Activated CD4-positive, CD25-positive, alpha-beta regulatory T cell treated with anti-CD3 and anti-CD28 coated beads, Interleukin-2, amount 50 U/mL, for 72 hours (primary cell): Measurements from ENCODE around the gene MAPKAPK2.
"Not testable (repeated sequence)": the region's sequence is repeated elsewhere in the genome, so short reads cannot be mapped to it uniquely, and the experiment has no call there.

Experiments used
- DNase-seq: peaks from one replicate; pipeline ENCODE4 v3.0.0; 2021

MAPKAPK2 gene

DNA sequence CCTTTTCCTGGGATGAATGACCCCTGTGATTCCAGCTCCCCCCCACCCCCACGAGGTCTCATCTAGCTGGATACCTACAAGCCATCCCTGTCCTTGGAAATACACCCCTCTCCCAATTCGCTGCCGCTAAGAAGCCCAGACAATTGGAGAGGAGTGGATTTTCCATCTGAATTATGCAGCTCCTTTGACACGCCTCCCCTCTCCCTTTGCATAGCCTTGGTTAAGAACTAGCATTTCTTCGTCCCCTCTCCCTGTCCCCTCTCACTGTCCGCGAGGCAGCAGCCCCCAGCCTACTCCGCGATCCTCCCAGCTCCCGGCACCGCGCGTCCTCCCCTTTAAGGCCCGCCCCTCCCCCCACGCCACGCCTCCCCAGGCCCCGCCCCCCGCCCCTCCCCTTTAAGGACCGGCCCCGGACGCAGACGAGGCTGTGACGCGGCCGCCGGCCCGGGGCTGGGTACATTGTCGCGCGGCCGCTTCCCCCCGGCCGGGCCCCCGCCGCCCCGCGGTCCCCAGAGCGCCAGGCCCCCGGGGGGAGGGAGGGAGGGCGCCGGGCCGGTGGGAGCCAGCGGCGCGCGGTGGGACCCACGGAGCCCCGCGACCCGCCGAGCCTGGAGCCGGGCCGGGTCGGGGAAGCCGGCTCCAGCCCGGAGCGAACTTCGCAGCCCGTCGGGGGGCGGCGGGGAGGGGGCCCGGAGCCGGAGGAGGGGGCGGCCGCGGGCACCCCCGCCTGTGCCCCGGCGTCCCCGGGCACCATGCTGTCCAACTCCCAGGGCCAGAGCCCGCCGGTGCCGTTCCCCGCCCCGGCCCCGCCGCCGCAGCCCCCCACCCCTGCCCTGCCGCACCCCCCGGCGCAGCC, at the start of gene MAPKAPK2:
Gene MAPKAPK2 (plus strand): TSS at position 428 of the 856 bp plus-strand sequence. CDS start 325 bp downstream, at position 753.
- DNase-seq, result peak; percentile 75

DNA sequence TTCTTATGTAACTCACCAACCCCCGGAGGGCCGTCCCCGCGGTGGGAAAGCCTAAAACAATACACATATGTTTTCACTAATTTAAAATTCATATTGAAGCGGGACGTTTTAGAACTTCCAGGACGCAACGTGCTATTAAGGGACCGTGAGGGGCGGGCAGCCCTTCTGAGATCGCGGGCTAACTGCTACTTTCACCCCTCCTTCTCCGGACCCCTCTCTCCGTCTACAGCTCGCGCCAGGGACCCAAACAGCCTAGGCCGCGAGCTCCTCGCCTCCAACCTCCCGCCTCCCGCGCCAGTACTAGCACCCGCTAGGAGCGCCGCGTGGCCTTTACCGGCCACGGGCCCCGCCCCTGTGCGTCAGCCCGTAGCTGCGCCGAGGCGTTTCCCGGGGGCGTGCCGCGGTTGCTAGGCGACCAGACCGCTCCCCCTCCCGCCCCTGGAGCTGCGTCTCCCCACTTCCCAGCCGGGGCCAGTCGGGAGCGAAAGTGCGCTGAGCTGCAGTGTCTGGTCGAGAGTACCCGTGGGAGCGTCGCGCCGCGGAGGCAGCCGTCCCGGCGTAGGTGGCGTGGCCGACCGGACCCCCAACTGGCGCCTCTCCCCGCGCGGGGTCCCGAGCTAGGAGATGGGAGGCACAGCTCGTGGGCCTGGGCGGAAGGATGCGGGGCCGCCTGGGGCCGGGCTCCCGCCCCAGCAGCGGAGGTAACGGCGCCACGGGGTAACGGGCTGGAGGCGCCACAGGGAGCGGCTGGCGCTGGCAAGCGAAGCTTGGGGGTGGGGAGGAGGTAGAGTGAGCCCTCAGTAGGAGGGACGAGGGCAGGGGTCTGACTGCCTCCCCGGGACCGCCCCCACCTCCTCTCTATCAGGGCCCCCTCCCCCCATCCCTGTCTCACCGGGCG, 49.4 kb upstream of the MAPKAPK2 start, which contains the start of gene DYRK3:
Gene DYRK3 (plus strand): TSS at position 457 of the 898 bp plus-strand sequence. CDS start 168 bp downstream, at position 625.
- peak; percentile 90 for DNase-seq

- no peak for DNase-seq
Measured at GRCh38 chr1:206635978-206636345, 48.7 kb upstream of the MAPKAPK2 start.

- no peak for DNase-seq
Measured at GRCh38 chr1:206636671-206637070, 48.0 kb upstream of the MAPKAPK2 start.

GRCh38 chr1:206637605-206638004, 47.1 kb upstream of the MAPKAPK2 start:
- no peak for DNase-seq

DNA sequence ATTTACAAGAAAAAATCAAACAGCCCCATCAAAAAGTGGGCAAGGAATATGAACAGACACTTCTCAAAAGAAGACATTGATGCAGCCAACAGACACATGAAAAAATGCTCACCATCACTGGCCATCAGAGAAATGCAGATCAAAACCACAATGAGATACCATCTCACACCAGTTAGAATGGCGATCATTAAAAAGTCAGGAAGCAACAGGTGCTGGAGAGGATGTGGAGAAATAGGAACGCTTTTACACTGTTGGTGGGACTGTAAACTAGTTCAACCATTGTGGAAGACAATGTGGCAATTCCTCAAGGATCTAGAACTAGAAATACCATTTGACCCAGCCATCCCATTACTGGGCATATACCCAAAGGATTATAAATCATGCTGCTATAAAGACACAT, 42.6 kb upstream of the MAPKAPK2 start:
- DNase-seq, result not testable (repeated sequence)

- DNase-seq, result no peak
Measured at GRCh38 chr1:206643118-206643698, 41.5 kb upstream of the MAPKAPK2 start.

GRCh38 chr1:206646504-206646903, 38.2 kb upstream of the MAPKAPK2 start:
- DNase-seq, result no peak

GRCh38 chr1:206647224-206647623, 37.5 kb upstream of the MAPKAPK2 start:
- no peak for DNase-seq

DNA sequence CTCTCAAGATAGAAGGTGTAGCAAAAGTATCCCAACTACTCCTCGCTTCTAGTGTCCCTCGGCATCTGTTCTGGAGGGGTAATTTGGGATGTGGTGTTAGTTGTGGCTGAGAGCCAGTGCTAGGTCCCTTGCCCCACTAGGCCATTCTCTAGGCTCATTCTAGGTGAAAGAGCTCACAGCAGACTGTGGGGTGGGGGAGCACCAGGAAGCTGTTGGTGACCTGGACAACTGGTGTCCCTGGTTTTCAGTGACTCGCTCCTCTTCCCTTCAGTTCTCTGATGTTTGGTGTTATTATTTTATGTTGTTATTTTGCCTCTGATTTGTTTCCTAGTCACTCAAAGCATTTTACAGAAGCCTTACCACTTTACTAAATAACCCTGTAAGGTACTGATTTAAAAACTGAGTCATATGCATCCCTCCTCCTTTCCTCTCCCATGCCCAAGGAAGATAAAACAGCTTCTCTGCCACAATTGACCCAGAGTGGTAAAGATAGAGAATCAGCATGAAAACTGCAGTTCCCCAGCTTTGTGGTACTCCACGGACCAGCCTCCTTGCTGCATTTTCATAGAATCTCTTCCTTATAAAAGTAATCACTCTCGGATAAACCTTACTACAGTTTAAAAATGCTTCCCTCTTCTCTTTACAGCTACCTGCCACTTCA, 35.3 kb upstream of the MAPKAPK2 start:
- DNase-seq, result no peak

- no peak for DNase-seq
Measured at GRCh38 chr1:206651014-206651413, 33.7 kb upstream of the MAPKAPK2 start.

DNA sequence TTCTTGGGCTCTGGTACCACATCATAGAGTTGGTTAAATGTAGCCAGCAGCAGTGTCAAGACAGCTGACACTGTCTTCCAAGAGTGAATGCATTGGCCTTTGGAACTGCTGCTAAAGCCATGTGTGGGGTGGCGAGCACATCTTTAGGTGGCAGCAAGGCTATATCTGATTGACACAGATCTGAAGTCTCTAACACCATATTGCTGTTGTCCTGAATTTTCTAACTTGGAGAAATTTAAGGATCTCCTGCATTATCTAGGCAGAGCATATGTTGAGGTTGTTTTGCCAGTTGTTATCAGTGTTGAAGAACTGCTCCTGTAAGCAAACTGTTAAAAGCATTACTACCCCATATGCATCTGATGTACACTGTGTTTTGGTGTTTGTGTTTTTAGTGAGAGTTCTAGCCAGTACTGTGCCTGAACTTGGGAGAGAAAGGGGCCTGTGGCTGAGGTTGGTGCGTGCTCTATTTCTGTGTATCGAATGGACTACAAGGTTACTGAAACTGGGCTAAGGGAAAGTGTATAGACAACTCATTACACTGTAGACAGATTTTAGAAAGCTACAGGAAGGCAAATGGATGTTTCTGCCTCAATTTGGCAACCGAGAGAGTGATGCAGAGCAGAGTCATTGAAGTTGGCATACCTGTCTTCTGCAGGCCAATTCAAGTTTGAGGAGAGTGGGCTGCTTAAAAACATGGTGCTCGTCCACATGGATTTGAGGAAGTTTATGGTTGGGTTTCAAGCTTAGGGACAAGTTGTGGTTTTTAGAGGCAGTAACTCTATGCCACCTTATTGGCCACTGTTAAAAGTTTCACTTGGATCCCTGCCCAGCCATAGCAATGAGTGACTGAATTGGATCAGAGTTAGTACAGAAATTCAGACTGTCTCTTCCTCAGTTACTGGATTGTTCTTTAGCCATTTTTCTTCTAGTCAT, 32.5 kb upstream of the MAPKAPK2 start:
- no peak for DNase-seq

GRCh38 chr1:206653715-206654459, 30.8 kb upstream of the MAPKAPK2 start:
- no peak for DNase-seq

GRCh38 chr1:206654828-206655227, 29.9 kb upstream of the MAPKAPK2 start:
- no peak for DNase-seq

DNA sequence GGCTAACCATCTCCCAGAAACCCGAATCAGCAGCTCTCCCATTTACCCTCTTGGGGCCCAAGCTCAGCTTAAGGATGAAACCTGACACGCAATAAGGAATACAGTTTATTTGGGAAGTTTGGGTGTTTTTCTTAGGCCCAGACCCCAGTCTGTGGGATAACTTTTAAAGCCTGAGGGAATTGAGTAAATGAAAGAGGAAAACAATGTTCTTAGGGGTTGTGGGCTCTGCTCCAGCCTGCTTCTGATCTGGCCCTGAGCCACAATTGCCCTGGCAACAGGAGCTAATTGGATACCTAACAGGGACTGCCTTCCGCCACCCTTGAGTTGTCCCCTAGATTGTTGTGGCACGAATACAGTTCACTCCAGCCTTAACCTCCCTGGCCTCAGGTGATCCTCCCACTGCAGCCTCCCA, 29.2 kb upstream of the MAPKAPK2 start:
- DNase-seq, result no peak

DNA sequence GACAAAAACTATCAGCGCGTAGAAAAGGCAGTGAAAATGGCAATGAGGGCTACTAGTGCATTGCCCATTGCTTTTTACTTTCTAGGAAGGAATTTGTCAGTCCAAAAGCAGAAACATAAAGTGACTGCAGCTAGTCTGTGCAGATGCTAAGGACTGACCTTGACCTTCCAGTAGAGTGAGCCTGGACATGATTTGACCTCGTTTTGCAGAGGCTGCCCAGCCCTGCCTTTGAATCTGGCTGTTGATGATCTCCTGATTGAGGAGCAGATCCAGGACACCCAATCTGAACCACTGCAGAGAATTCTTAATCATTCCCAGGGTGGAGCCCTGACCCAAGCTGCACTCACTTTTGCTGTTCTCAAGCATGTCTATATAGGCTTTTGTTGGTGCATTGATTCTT, 27.8 kb upstream of the MAPKAPK2 start:
- DNase-seq, result no peak

DNA sequence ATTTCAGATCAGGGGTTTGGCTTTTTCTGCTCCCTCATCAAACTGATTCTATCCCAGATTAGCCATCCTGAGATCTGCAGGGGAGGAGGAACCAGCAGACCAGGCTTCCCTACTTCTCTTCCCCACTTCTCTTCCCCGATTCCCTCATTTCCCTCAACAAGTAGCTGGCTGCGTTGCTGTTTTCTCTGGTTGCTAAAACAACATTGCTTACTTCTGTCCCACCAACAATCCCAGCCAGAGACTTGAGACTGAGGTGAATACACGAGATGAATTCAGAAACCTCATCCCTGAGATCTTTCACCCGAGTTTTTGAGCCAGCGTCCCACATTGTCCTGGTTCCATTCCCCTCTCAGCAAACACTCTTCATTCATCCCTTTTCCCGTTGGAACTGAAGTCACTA, 27.0 kb upstream of the MAPKAPK2 start:
- no peak for DNase-seq

- DNase-seq, result peak; percentile 65
Measured at GRCh38 chr1:206658264-206658980, 26.3 kb upstream of the MAPKAPK2 start.

- DNase-seq, result no peak
Measured at GRCh38 chr1:206658981-206659273, 25.8 kb upstream of the MAPKAPK2 start.

GRCh38 chr1:206660136-206660535, 24.6 kb upstream of the MAPKAPK2 start:
- DNase-seq, result no peak
